Cardiac septum (tissue), 1 donor: ENCODE measurements around the gene SIL1. TPM values are rescaled to one million over a fixed set of nuclear protein-coding genes. Genes with fewer than 3 reads are reported as not detected.

ENCODE experiments used
- total RNA-seq: library from RNA; stranded (reverse); fragmentation: NEBNext Ultra II Directional; extraction: Animal tissue kit (Norgen Biotek cat#: 25700); gene quantifications from one replicate; pipeline ENCODE4 v1.2.1, GENCODE V29; 2021
- donor health status: DM: no; HTN: no; CAD: no.

Gene SIL1
- total RNA-seq, 1 donor from 2014 or later: 43.1 TPM

Other genes starting within 250 kb of the SIL1 start
- gene MATR3, start 95.4 kb upstream of the SIL1 start, total RNA-seq: 170 TPM
- 133 TPM for gene PAIP2, start 143.5 kb upstream of the SIL1 start, total RNA-seq
- gene SLC23A1, start 184.9 kb upstream of the SIL1 start, total RNA-seq: not detected
- gene MZB1, start 191.5 kb upstream of the SIL1 start, total RNA-seq: 0.51 TPM
- 34.7 TPM for gene PROB1, start 196.7 kb upstream of the SIL1 start, total RNA-seq
- 12.4 TPM for gene SPATA24, start 205.7 kb upstream of the SIL1 start, total RNA-seq
- 20.3 TPM for gene DNAJC18, start 241.2 kb upstream of the SIL1 start, total RNA-seq